Lower leg skin (tissue), 4 donors: Measurements from ENCODE around the gene RXRA. TPM values are rescaled to one million over a fixed set of nuclear protein-coding genes. Genes with fewer than 3 reads are reported as not detected.

Source experiments
- DNase-seq, 2 donors: peaks; one replicate each; pipeline ENCODE4 v3.0.0-alpha.2; 2019; ENCODE audit warnings: low spot score in 2 of 2
- H3K4me3 ChIP-seq: fragments of 200-600 bp; sonication (generic); 2 replicates; pipeline ENCODE4 v1.5.1; 2017; ENCODE audit warnings: mild to moderate bottlenecking, low read depth; ENCODE audit not compliant: poor library complexity, severe bottlenecking
- POLR2A ChIP-seq, 2 donors: fragments of 450-650 bp; IDR thresholded peaks; one replicate each; pipeline ENCODE4 v1.6.1; 2016 to 2017; ENCODE audit warnings: antibody characterized with exemption in 2 of 2, mild to moderate bottlenecking in 1 of 2, moderate library complexity in 1 of 2
- WGBS, 2 donors: methylation state at CpG; one replicate each; pipeline ENCODE4 v1.1.5; 2018; 5-methylcytosine and 5-hydroxymethylcytosine counted together
- intact Hi-C: fragments of 100-400 bp; cut with DNase I; formaldehyde crosslinking; loops from one replicate; pipeline ENCODE4 v1.15.0; 2023; ENCODE audit warnings: low total_unique reads
- total RNA-seq, 4 donors: library from RNA; depleted of rRNA; stranded (reverse); fragments of >200 nt; gene quantifications; one replicate each; pipeline ENCODE4 v1.1.0, GENCODE V29; 2016
- TF ChIP-seq, protein P1 (sequence below), 3 donors: fragments of 450-650 bp; IDR thresholded peaks; one replicate each; pipeline ENCODE4 v1.5.1; 2016; ENCODE audit warnings: antibody characterized with exemption in 3 of 3, mild to moderate bottlenecking in 3 of 3, moderate library complexity in 2 of 3

RXRA gene
- total RNA-seq, 4 donors from 2014 or later: 143 to 242 (median 166) TPM

DNA sequence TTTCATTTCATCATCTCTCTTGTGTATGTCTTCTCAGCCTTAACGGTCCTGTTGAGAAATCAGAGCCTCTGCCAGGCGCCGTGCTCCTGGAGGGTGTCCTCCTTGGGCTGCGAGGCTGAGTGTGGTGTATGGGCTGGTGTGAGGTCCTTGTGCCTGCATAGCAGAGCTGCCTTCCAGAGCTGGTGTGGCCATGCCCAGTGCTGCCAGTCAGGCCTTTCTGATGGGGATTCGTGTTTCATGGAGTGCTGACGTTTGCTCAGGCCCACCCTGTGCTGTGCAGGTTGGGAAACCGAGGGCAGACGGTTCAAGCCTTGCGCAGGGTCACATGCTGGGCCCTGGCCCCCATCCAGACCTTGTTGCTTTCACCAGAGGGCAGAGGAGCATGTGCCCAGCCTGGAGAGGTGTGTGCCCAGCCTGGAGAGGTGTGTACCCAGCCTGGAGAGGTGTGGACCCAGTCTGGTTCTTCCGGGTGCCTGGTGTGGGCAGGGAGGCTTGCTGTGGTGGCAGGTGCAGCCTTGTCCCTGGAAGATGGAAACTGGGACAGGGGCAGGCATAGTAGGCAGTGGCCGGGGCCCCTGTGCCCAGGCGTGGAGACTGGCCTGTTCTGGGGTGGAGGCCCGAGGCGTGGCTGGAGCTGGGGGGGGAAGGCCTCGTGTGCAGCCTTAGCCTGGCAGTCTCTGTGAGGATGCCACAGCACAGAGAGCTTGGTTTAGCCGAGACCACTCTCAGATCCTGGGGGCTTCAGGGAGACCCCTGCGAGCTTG is 84.0 kb downstream of the RXRA start:
- TF ChIP-seq, protein P1, sequence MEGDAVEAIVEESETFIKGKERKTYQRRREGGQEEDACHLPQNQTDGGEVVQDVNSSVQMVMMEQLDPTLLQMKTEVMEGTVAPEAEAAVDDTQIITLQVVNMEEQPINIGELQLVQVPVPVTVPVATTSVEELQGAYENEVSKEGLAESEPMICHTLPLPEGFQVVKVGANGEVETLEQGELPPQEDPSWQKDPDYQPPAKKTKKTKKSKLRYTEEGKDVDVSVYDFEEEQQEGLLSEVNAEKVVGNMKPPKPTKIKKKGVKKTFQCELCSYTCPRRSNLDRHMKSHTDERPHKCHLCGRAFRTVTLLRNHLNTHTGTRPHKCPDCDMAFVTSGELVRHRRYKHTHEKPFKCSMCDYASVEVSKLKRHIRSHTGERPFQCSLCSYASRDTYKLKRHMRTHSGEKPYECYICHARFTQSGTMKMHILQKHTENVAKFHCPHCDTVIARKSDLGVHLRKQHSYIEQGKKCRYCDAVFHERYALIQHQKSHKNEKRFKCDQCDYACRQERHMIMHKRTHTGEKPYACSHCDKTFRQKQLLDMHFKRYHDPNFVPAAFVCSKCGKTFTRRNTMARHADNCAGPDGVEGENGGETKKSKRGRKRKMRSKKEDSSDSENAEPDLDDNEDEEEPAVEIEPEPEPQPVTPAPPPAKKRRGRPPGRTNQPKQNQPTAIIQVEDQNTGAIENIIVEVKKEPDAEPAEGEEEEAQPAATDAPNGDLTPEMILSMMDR (IDR thresholded peaks at IDR 0.05): no peak
- no peak for TF ChIP-seq POLR2A (IDR thresholded peaks at IDR 0.05)
- WGBS, 2 donors: 43 to 58% methylated on average over 16 to 17 of the region's 17 CpGs
- no peak overlapping the region for H3K4me3 ChIP-seq
- intact Hi-C loops: loop anchor here (5.0 kb wide), 1 partner anchor 33 kb away; no protein-coding TSS in a partner anchor
- no peak for DNase-seq

DNA sequence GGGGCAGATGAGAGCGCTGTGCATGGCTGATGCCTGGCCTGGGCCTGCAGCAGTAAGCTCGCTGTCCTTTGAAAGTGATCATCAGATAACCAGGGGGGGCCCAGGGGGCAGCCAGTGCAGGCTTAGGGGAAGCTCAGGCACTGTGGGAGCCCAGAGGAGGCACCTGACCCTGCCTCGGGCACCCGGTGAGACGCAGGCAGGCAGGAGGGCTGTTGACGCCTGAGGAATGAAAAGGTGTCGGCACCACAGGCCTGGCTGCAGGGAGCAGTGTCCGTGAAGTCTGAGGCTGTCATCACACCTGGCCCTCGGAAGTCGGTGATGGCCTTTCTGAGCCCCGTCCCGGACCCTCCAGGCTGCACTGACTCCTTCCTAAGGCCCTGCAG is 84.6 kb downstream of the RXRA start:
- intact Hi-C loops: loop anchor here (5.0 kb wide), 1 partner anchor 34 kb away; no protein-coding TSS in a partner anchor
- 74 to 84% methylated on average over 7 to 12 of the region's 12 CpGs for WGBS, 2 donors
- TF ChIP-seq POLR2A (IDR thresholded peaks at IDR 0.05): no peak
- TF ChIP-seq, protein P1 (IDR thresholded peaks at IDR 0.05): no peak
- H3K4me3 ChIP-seq: no peak overlapping the region
- DNase-seq: no peak

DNA sequence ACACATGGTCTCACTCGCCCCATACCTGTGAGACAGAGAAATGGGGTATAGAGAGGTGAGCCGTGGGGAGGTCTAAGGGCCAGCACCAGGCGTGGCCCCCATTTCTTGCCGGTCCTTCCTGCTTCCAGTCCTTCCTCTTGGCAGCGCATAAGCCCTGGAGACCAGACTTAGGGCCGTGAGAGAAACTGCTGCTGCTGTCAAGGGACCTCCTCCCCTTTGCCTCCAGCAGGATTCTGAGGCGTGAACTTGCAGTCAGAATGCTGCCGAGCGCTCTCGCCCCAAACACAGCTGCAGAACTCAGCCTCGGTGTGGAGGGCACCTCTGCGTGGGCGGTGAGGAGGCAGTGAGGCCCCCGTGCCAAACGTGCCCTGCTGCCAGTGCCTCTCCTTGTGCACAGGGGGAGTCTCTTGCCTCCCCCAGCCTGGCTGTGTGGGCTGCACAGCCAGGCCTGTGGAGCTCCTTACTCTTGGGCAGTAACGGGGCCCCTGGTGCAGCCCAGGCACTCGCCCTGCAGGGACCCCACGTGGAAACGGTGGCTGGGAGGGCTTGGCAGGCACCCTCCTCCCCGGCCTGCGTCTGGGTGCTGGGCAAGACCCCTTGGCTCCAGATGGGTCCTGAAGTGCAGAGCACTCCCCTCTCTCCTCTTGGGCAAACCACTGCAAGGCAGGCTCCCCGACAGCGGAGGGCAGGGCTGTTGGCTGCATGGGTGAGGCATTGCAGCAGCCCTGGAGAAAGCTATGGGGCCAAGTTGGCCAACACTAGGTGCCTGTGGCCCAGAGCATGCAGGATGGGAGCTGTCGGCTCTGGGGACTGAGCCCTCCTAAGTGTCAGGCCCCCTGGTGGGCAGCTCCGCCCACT is 85.4 kb downstream of the RXRA start:
- TF ChIP-seq, protein P1 (IDR thresholded peaks at IDR 0.05): no peak
- TF ChIP-seq POLR2A (IDR thresholded peaks at IDR 0.05): no peak
- H3K4me3 ChIP-seq: no peak overlapping the region
- DNase-seq: no peak
- WGBS, 2 donors: 27 to 39% methylated on average over 15 to 22 of the region's 25 CpGs
- intact Hi-C loops: loop anchor here (5.0 kb wide), 1 partner anchor 34 kb away; no protein-coding TSS in a partner anchor

DNA sequence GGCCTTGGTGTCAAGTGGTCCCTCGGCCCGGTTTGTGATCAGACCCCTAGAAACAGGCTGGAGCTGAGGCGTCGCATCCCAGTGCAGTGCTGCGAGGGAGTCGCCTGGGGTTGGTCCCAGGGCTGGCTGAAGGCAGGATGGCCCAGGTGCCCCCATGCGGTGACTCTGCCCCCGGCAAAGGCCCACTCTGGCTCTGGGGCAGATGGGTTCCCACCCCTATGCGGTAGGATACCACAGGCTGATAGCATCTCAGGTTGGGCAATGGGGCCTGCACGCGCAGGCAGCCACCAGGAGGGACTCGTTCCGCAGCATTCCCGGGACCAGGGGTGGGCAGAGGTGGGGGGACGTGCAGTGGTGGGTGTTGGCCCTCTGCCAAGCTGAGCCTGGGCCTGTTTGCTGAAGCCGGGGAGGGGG is 86.0 kb downstream of the RXRA start:
- no peak for TF ChIP-seq POLR2A (IDR thresholded peaks at IDR 0.05)
- TF ChIP-seq, protein P1 (IDR thresholded peaks at IDR 0.05): no peak

DNA sequence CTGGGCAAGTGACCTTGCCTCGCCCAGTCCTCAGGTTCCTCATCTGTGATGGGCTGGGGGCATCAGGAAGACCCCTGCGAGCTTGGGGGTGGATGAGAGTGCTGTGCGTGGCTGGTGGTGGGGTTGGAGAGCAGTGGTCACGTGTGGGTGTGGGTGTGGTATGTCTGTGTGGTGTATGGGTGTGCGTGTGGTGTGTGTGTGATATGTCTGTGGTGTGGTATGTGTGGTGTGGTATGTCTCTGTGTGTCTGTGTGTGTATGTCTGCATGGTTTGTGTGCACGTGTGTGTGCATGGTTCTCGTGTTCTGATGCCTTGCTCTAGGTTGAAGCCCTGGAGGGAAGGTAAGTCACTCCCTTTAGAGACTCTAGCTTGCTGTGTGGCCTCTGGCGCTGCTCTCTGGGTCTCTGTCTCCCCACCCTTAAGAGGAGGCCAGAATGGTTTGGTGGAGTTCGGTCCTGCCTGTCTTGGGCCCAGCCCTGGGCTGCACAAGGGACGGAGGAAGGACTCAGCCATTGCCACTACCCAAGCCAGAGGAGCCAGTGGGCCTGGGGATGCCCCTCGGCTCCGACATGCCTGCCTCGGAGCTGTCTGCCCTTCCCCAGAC is 87.0 kb downstream of the RXRA start:
- no peak overlapping the region for H3K4me3 ChIP-seq
- no peak for TF ChIP-seq POLR2A (IDR thresholded peaks at IDR 0.05)
- TF ChIP-seq, protein P1 (IDR thresholded peaks at IDR 0.05): no peak
- intact Hi-C loops: loop anchor here (5.0 kb wide), 1 partner anchor 36 kb away; no protein-coding TSS in a partner anchor
- DNase-seq: no peak
- 60 to 78% methylated on average over 10 to 13 of the region's 13 CpGs for WGBS, 2 donors

More for the DNA sequence above, 86.0 kb downstream of the RXRA start:
- intact Hi-C loops: loop anchor here (5.0 kb wide), 1 partner anchor 35 kb away; no protein-coding TSS in a partner anchor
- DNase-seq: no peak
- 52 to 56% methylated on average over 13 to 14 of the region's 16 CpGs for WGBS, 2 donors
- H3K4me3 ChIP-seq: no peak overlapping the region
